Ishikawa (cell line): ENCODE measurements around the gene CROCC.

Experiments used
- CEBPB ChIP-seq: IDR thresholded peaks from 2 replicates; pipeline ENCODE4 v1.6.1; 2012
- CREB1 ChIP-seq: IDR thresholded peaks from 2 replicates; pipeline ENCODE4 v1.6.1; 2012; ENCODE audit warnings: low read depth
- EGR1 ChIP-seq: IDR thresholded peaks from 2 replicates; pipeline ENCODE4 v1.6.1; 2012
- EP300 ChIP-seq: IDR thresholded peaks from 2 replicates; pipeline ENCODE4 v1.6.1; 2012; ENCODE audit warnings: borderline replicate concordance
- FOXM1 ChIP-seq: IDR thresholded peaks from 2 replicates; pipeline ENCODE4 v1.6.1; 2012; ENCODE audit warnings: low read depth, borderline replicate concordance
- MAX ChIP-seq: IDR thresholded peaks from 2 replicates; pipeline ENCODE4 v1.6.1; 2012
- NFIC ChIP-seq: IDR thresholded peaks from 2 replicates; pipeline ENCODE4 v1.6.1; 2012
- RAD21 ChIP-seq: IDR thresholded peaks from 2 replicates; pipeline ENCODE4 v1.6.1; 2012; ENCODE audit warnings: low read depth
- REST ChIP-seq: IDR thresholded peaks from 2 replicates; pipeline ENCODE4 v1.6.1; 2012; ENCODE audit warnings: low read depth, mild to moderate bottlenecking
- TAF1 ChIP-seq: IDR thresholded peaks from 2 replicates; pipeline ENCODE4 v1.6.1; 2012; ENCODE audit warnings: low read depth, mild to moderate bottlenecking
- TEAD4 ChIP-seq: IDR thresholded peaks from 2 replicates; pipeline ENCODE4 v1.6.1; 2012
- USF1 ChIP-seq: IDR thresholded peaks from 2 replicates; pipeline ENCODE4 v1.6.1; 2012
- YY1 ChIP-seq: IDR thresholded peaks from 2 replicates; pipeline ENCODE4 v1.6.1; 2012; ENCODE audit warnings: low read depth
- ZBTB7A ChIP-seq: IDR thresholded peaks from 2 replicates; pipeline ENCODE4 v1.6.1; 2012; ENCODE audit warnings: low read depth

Gene CROCC

GRCh38 chr1:16967962-16968361 lies 46.2 kb downstream of the CROCC start:
- TF ChIP-seq EGR1: no peak
- no peak for TF ChIP-seq USF1
- no peak for TF ChIP-seq RAD21
- TF ChIP-seq REST: no peak
- TF ChIP-seq FOXM1: no peak
- no peak for TF ChIP-seq MAX
- no peak for TF ChIP-seq TEAD4
- TF ChIP-seq CEBPB: no peak
- TF ChIP-seq TAF1: no peak
- TF ChIP-seq EP300: no peak
- TF ChIP-seq NFIC: no peak
- TF ChIP-seq ZBTB7A: no peak
- no peak for TF ChIP-seq YY1

GRCh38 chr1:16968372-16968771 lies 46.6 kb downstream of the CROCC start:
- TF ChIP-seq TEAD4 (no peak), YY1 (no peak), REST (no peak)

- TF ChIP-seq USF1: no peak
- no peak for TF ChIP-seq RAD21
- no peak for TF ChIP-seq MAX
- TF ChIP-seq CREB1: no peak
Observed at GRCh38 chr1:16969057-16969611, 47.4 kb downstream of the CROCC start.

- TF ChIP-seq USF1 (no peak), EGR1 (no peak), REST (no peak), RAD21 (no peak), FOXM1 (no peak), YY1 (no peak), CREB1 (no peak)
Observed at GRCh38 chr1:16969651-16970050, 47.9 kb downstream of the CROCC start.

GRCh38 chr1:16970132-16970910 lies 48.6 kb downstream of the CROCC start:
- no peak for TF ChIP-seq ZBTB7A
- no peak for TF ChIP-seq MAX
- TF ChIP-seq TEAD4: no peak
- TF ChIP-seq NFIC: no peak
